Kidney (tissue), 14 donors: ENCODE data around the gene DCHS1. TPM values are rescaled to one million over a fixed set of nuclear protein-coding genes. Genes with fewer than 3 reads are reported as not detected.

Source experiments
- DNase-seq, 5 donors: peaks; one replicate each; pipeline ENCODE4 v3.0.0-alpha.2; 2013 to 2020
- FAIRE-seq: peaks from 2 replicates; lab custom pipeline; 2012; peaks lifted over from hg19 to GRCh38; lab: Jason Lieb, UNC
- H3K27ac ChIP-seq, 2 donors: one replicate each; pipeline ENCODE4 v1.7.0; 2013; ENCODE audit warnings: low read depth in 2 of 2, low read length in 2 of 2, inconsistent platforms in 1 of 2
- H3K27me3 ChIP-seq: one replicate; pipeline ENCODE4 v1.7.1; 2013; ENCODE audit warnings: low read length, inconsistent platforms; ENCODE audit not compliant: control insufficient read depth, insufficient read depth
- H3K36me3 ChIP-seq, 3 donors: one replicate each; pipeline versions ENCODE4 v1.7.0 to v1.7.1; 2013; ENCODE audit warnings: low read length in 3 of 3, control low read depth in 1 of 3, inconsistent platforms in 1 of 3; ENCODE audit not compliant: insufficient read depth in 3 of 3, control insufficient read depth in 2 of 3
- H3K4me1 ChIP-seq, 3 donors: one replicate each; pipeline versions ENCODE4 v1.7.0 to v1.7.1; 2013; ENCODE audit warnings: low read length in 3 of 3, inconsistent platforms in 1 of 3, low read depth in 1 of 3; ENCODE audit not compliant: control insufficient read depth in 2 of 3, insufficient read depth in 2 of 3
- H3K4me3 ChIP-seq, 3 donors: one replicate each; pipeline versions ENCODE4 v1.7.0 to v1.8.1; 2013; ENCODE audit warnings: low read length in 3 of 3, control low read depth in 1 of 3, inconsistent platforms in 1 of 3
- H3K9ac ChIP-seq, 3 donors: one replicate each; pipeline versions ENCODE4 v1.7.0 to v1.7.1; 2013; ENCODE audit warnings: low read length in 3 of 3, control low read depth in 1 of 3, inconsistent platforms in 1 of 3
- H3K9me3 ChIP-seq, 3 donors: one replicate each; pipeline versions ENCODE4 v1.7.0 to v1.7.1; 2013; ENCODE audit warnings: low read length in 3 of 3, control low read depth in 1 of 3, inconsistent platforms in 1 of 3; ENCODE audit not compliant: control insufficient read depth in 2 of 3, insufficient read depth in 1 of 3
- CTCF ChIP-seq: IDR thresholded peaks from 3 replicates; pipeline ENCODE4 v1.5.1; 2012; ENCODE audit warnings: mild to moderate bottlenecking, moderate library complexity, borderline replicate concordance; ENCODE audit not compliant: insufficient read depth; ENCODE audit errors: extremely low read depth
- intact Hi-C: fragments of 100-400 bp; cut with DNase I; formaldehyde crosslinking; loops from one replicate; pipeline ENCODE4 v1.11.1; 2022
- polyA plus RNA-seq: library from polyadenylated mRNA; stranded (reverse); fragments of 350-450 nt; fragmentation: Illumina TruSeq; extraction: RNeasy Lipid Tissue Mini Kit (QIAGEN cat#74804); gene quantifications from one replicate; pipeline ENCODE4 v1.2.3, GENCODE V29; 2014; ENCODE audit warnings: low read depth, low replicate concordance; ENCODE audit not compliant: insufficient read depth
- total RNA-seq: library from RNA; stranded (reverse); fragmentation: NEBNext Ultra II Directional; extraction: Animal tissue kit (Norgen Biotek cat#: 25700); gene quantifications from one replicate; pipeline ENCODE4 v1.2.1, GENCODE V29; 2021
- donor health status: control.
- donor health status: control.
- donor health status: control.
- donor health status: control.
- donor health status: control.
- donor health status: DM: yes; HTN: yes; CAD: no.
- donor health status: Normal renal cell carcinoma (clear cell type).

Gene DCHS1
- total and polyA plus RNA-seq, 2 donors from 2014 or later: 2.4 to 17.0 TPM

DNA sequence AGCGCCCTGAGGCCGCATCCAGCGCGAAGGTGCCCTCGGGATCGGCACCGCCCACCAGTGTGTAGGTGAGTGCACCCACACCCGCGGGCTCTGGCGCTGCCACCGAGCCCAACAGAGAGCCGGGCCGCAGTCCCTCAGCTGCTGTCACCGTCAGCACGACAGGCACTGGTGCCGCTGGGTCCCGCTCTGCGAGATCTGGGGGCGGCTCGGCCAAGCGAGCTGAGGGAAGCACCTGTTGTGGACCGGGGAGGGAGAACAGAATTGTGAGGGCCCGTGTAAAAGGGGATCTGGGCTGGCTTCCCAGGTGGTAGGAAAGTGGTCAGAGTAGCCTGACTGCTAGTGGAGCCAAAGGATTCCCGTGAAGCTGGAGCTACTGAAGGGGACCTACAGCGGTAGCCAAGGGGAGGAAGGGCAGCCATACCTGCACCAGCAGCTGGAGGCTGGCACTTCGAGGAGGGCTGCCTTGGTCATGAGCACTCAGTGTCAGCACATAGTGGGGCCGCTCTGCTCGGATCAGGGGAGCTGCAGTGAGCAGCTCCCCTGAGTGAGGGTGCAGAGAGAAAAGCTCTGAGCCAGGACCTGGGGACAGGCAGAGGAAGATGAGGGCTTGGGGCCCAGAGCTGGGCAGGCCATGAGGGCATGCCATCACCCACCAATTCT, 24.8 kb downstream of the DCHS1 start:
- H3K4me1 ChIP-seq: peaks cover 0 to 7% (median 0%) of the 10 kb centered on the region in 3 donors
- peaks cover 0 to 7% (median 3%) of the 10 kb centered on the region in 3 donors for H3K36me3 ChIP-seq
- intact Hi-C loops: no loop called here
- no peak overlapping the region for H3K9ac ChIP-seq
- peak in 1 of 5 donors; percentile 43 for DNase-seq
- H3K4me3 ChIP-seq: peak overlapping the region in 1 of 3 donors; percentile 37
- H3K27me3 ChIP-seq: no peaks in the 10 kb centered on the region
- no peak for FAIRE-seq
- no peaks in the 10 kb centered on the region for H3K9me3 ChIP-seq
- H3K27ac ChIP-seq: no peak overlapping the region
- TF ChIP-seq CTCF: no peak

DNA sequence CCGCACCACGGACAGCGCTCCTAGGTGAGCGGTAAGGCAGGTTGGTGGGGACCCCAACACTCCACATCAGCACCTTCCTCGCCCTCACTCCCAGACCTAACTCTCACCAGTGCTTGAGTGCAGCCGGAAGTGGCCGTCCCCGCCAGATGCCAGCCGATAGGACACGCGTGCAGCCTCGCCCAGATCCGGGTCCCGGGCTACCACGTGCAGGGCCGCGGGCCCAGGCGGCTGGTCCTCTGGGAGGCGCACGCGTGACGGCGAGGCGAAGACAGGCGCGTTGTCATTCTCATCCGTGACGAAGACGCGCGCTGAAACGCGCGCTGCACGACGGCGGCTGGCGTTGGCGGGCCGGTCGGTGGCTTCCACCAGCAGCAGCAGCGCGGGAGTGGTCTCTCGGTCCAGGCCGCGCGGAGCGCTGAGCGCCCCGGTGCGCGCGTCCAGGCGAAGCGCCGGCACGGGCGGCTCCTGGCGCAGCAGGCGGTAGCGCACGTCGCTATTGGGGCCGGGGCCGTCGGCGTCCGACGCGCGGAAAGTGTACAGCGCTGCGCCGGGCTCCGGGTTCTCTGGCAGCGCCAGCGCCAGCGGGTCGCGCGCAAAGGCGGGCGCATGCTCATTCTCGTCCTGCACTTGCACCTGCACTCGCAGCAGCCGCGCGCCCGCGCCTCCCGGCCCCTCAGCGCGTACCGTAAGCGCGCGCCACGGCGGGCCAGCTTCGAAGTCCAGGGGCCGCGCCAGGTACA, 25.5 kb downstream of the DCHS1 start:
- Histone ChIP-seq H3K4me3 (peak overlapping the region in 1 of 3 donors; percentile 37), H3K9ac (no peak overlapping the region), H3K9me3 (no peaks in the 10 kb centered on the region), H3K27ac (no peak overlapping the region), H3K27me3 (no peaks in the 10 kb centered on the region), H3K36me3 (peaks cover 2 to 7% (median 3%) of the 10 kb centered on the region in 3 donors), H3K4me1 (peaks cover 0 to 4% (median 0%) of the 10 kb centered on the region in 3 donors)
- DNase-seq (peak; percentile 53 to 77 (median 66)), FAIRE-seq (no peak)
- intact Hi-C loops: no loop called here
- no peak for TF ChIP-seq CTCF

DNA sequence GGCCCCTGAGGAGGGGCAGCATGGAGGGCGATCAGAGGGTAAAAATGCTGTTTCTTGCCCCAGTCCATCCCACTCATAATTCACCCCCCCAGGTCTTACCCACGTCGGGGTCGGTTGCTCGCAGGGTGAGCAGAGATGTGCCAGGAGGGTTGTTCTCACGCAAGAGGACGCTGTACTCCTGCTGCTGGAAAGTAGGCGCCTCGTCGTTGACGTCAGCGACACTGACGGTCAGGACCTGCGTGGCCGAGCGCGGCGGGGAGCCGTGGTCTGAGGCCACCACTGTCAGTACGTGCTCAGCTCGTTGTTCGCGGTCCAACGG, 26.1 kb downstream of the DCHS1 start:
- intact Hi-C loops: no loop called here
- Histone ChIP-seq H3K9ac (no peak overlapping the region), H3K4me3 (peak overlapping the region in 1 of 3 donors; percentile 37), H3K27me3 (no peaks in the 10 kb centered on the region), H3K36me3 (peaks cover 2 to 7% (median 6%) of the 10 kb centered on the region in 3 donors), H3K4me1 (peaks cover 0 to 4% (median 0%) of the 10 kb centered on the region in 3 donors), H3K27ac (no peak overlapping the region), H3K9me3 (no peaks in the 10 kb centered on the region)
- no peak for TF ChIP-seq CTCF
- DNase-seq (peak in 1 of 5 donors; percentile 43), FAIRE-seq (no peak)
